Epithelial cell of esophagus (primary cell): ENCODE results near the gene ARID1B.

ENCODE experiments used
- DNase-seq: peaks from one replicate; pipeline ENCODE4 v3.0.0; 2010; ENCODE audit warnings: low read depth
- H3K4me3 ChIP-seq: 2 replicates; pipeline ENCODE4 v1.5.1; 2011; ENCODE audit warnings: mild to moderate bottlenecking, low read length, control low read depth
- CTCF ChIP-seq: IDR thresholded peaks from 2 replicates; pipeline ENCODE4 v1.5.1; 2011; ENCODE audit warnings: low read depth, mild to moderate bottlenecking, low read length, control low read depth, inconsistent platforms; ENCODE audit not compliant: insufficient read depth; ENCODE audit errors: missing control alignments

ARID1B gene

DNA sequence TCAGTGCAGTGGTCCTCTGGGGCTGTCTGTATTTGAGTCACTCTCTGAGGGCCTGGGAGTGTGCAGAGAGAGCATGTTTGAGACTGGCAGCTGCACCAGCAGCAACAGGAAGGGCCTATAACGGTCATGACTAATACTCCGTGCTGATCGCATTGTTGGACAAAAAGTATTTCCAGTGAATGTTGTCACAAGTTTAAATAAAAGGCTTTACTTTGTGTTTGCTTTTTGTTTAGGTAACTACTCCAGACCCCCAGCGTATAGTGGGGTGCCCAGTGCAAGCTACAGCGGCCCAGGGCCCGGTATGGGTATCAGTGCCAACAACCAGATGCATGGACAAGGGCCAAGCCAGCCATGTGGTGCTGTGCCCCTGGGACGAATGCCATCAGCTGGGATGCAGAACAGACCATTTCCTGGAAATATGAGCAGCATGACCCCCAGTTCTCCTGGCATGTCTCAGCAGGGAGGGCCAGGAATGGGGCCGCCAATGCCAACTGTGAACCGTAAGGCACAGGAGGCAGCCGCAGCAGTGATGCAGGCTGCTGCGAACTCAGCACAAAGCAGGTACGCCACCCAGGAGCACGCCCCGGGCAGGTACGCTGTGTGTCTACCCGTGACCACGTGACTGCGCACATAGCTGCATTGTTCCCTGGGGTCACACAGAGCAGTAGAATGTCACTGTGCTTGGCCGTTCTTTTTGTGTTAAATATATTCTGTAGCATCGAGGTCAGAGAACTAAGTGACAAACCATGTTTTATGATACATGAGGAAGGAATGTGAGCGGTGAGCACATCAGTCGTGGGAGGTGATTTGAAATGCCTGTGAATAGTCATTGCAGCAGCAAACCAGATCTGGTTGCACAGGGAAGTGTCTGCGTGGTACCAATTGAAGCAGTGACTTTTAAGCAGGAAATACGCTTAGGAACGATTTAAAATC, 371.5 kb downstream of the ARID1B start:
- TF ChIP-seq CTCF, result no peak
- H3K4me3 ChIP-seq, result no peak overlapping the region
- DNase-seq, result peak; percentile 94

- no peak for TF ChIP-seq CTCF
- peak; percentile 12 for DNase-seq
- H3K4me3 ChIP-seq, result no peak overlapping the region
These were observed 372.9 kb downstream of the ARID1B start for GRCh38 chr6:157150076-157150475.

- H3K4me3 ChIP-seq, result no peak overlapping the region
- TF ChIP-seq CTCF, result no peak
- DNase-seq, result no peak
These were observed 373.9 kb downstream of the ARID1B start for GRCh38 chr6:157151029-157151428.

- no peak overlapping the region for H3K4me3 ChIP-seq
- TF ChIP-seq CTCF, result no peak
- no peak for DNase-seq
These were observed 374.8 kb downstream of the ARID1B start for GRCh38 chr6:157151989-157152388.

DNA sequence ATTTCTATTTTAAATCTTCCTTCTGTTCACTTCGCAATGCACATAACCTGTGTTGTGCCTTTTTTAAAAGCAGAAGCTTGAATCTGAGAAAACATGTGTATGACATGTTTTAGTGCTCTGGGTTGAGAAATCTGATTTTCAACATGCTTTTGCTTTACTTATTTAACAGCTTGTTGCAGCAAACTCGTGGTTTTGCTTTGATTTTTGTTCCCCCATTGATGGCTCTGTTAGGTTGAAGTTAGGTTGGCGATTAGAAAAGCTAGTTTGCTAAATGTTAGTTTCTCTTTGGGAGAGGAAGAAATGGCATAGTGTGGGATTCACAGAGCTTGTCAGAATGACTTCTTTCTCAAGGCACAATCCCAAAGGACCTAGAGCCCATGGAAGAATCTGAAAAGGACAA, 375.4 kb downstream of the ARID1B start:
- H3K4me3 ChIP-seq, result no peak overlapping the region
- no peak for TF ChIP-seq CTCF
- DNase-seq, result no peak

- H3K4me3 ChIP-seq, result no peak overlapping the region
- TF ChIP-seq CTCF, result no peak
- DNase-seq, result no peak
These were observed 378.6 kb downstream of the ARID1B start for GRCh38 chr6:157155804-157156203.

DNA sequence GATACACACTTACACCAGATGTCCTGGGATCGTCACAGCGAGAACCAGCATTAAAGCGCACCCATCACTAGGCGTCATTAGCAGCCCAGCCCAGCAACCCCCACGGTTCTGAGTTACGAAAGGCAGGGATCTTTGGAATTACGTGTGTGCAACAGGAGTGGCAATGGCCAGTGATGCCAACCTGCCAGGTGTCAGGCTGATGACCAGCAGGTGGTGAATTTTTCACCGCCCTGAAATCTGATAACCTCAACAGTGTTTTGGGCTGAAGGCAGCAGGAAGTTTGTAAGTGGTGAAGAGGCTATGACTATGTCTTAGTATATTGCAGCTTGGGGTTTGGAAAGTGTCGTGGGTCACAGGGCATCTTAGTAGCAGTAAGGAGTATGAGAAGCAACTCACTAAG, 380.1 kb downstream of the ARID1B start:
- no peak for TF ChIP-seq CTCF
- H3K4me3 ChIP-seq, result no peak overlapping the region
- no peak for DNase-seq
